Measurements from ENCODE around the gene ARL8B. TPM values are rescaled to one million over a fixed set of nuclear protein-coding genes. Genes with fewer than 3 reads are reported as not detected.

ARL8B gene
- total and polyA plus RNA-seq, 9 of the 15 experiments (the other 6 are each of a cell fraction or from before 2014, with no cell fraction given), result 28.5 to 99.4 (median 77.2) TPM

GRCh38 chr3:5122030-5122740 lies at the start of gene ARL8B (continued):
- TF ChIP-seq CREB5 (CRISPR knock-in tag; IDR thresholded peaks at IDR 0.05), result no peak
- peak; percentile 99 for TF ChIP-seq CCNT2 (IDR thresholded peaks at IDR 0.05; ENCODE audit: borderline replicate concordance, extremely low read depth, insufficient read length, low read depth, low read length)
- TF ChIP-seq KAT7 (CRISPR knock-in tag; IDR thresholded peaks at IDR 0.05; ENCODE audit: borderline replicate concordance), result no peak; the same call in 1 of the 2 replicates
- TF ChIP-seq NEUROD1 (IDR thresholded peaks at IDR 0.05; ENCODE audit: borderline replicate concordance, low read depth, low read length, partially characterized antibody), result peak; percentile 75
- 0 out of 2 replicates have a peak, but pooled peaks have one; percentile 44 for TF ChIP-seq PHB (CRISPR knock-in tag; IDR thresholded peaks at IDR 0.05)
- no peak for TF ChIP-seq ZNF780A (CRISPR knock-in tag; IDR thresholded peaks at IDR 0.05)
- no peak for TF ChIP-seq ZSCAN32 (CRISPR knock-in tag; IDR thresholded peaks at IDR 0.05)
- TF ChIP-seq THAP7 (CRISPR knock-in tag; IDR thresholded peaks at IDR 0.05), result no peak
- TF ChIP-seq OTX1 (CRISPR knock-in tag; IDR thresholded peaks at IDR 0.05), result no peak
- no peak for TF ChIP-seq ZNF311 (CRISPR knock-in tag; IDR thresholded peaks at IDR 0.05)
- TF ChIP-seq TOE1 (IDR thresholded peaks at IDR 0.05; ENCODE audit: borderline replicate concordance), result peak; percentile 95
- TF ChIP-seq TOE1 (CRISPR knock-in tag; IDR thresholded peaks at IDR 0.05; ENCODE audit: borderline replicate concordance, low read depth), result 0 out of 2 replicates have a peak, but pooled peaks have one; percentile 72
- TF ChIP-seq SMAD1 (IDR thresholded peaks at IDR 0.05; ENCODE audit: low read depth, low read length, partially characterized antibody), result peak; percentile 83
- no peak for TF ChIP-seq KAT8 (IDR thresholded peaks at IDR 0.05; ENCODE audit: low read depth)
- TF ChIP-seq TEAD1 (CRISPR knock-in tag; IDR thresholded peaks at IDR 0.05), result peak; percentile 47 to 86; a peak in 2 of 4 replicates
- no peak for TF ChIP-seq ZBTB5 (IDR thresholded peaks at IDR 0.05)
- TF ChIP-seq BHLHE40 (IDR thresholded peaks at IDR 0.05; ENCODE audit: low read length), result peak; percentile 59
- peak; percentile 75 for TF ChIP-seq RBM22 (IDR thresholded peaks at IDR 0.05; ENCODE audit: low read depth, low read length, poor library complexity, severe bottlenecking)
- TF ChIP-seq FOXK2 (conservative IDR thresholded peaks at IDR 0.05 in 1 of 2, IDR thresholded peaks at IDR 0.05 in 1 of 2; ENCODE audit: low read depth in 2 of 2), result 0 out of 4 replicates have a peak, but pooled peaks have one; percentile 13 to 14
- peak in 1 of 2 experiments; percentile 88; a peak in 2 of 3 replicates for TF ChIP-seq CBX3 (IDR thresholded peaks at IDR 0.05; ENCODE audit: borderline replicate concordance in 1 of 2, low read length in 2 of 2)
- peak in 1 of 2 experiments; percentile 86; a peak in 2 of 4 replicates for TF ChIP-seq ZNF639 (CRISPR knock-in tag; conservative IDR thresholded peaks at IDR 0.05 in 1 of 2, IDR thresholded peaks at IDR 0.05 in 1 of 2)

Measured in K562 (cell line).